NOMO-1 treated with DMSO at 0.1 percent for 48 hours (cell line): ENCODE data around the gene ZC2HC1C.
"Not testable (repeated sequence)": the region's sequence is repeated elsewhere in the genome, so short reads cannot be mapped to it uniquely, and the experiment has no call there.

Source experiments
- DNase-seq: peaks from one replicate; lab custom pipeline; 2025; ENCODE audit not compliant: unreplicated experiment; lab: John Stamatoyannopoulos, UW

ZC2HC1C gene

GRCh38 chr14:75090353-75090752 lies 20.9 kb downstream of the ZC2HC1C start:
- DNase-seq, result no peak

GRCh38 chr14:75091251-75091650 lies 21.8 kb downstream of the ZC2HC1C start:
- DNase-seq, result no peak

GRCh38 chr14:75092698-75093097 lies 23.3 kb downstream of the ZC2HC1C start:
- DNase-seq, result no peak

DNA sequence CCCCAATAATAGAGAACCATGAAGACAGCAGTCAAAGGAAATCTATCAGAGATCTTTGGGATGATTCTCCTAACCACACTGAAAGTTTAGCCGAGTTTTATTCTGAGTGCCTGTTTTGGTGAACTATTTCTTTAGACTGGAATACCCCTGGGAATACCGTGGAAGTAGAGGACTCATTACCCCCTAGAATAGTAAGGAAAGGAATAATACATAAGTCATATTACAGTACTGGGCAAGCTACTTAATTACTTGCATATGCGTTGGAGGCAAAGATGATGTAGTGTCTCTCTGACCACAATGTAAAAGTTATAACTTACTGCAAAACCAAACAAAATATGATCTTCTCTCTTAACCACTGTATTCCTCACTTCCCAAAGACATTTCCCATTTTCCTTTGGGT lies 25.5 kb downstream of the ZC2HC1C start:
- no peak for DNase-seq

GRCh38 chr14:75095690-75096089 lies 26.2 kb downstream of the ZC2HC1C start:
- no peak for DNase-seq

- DNase-seq, result no peak
Measured at GRCh38 chr14:75096959-75097358, 27.5 kb downstream of the ZC2HC1C start.

DNA sequence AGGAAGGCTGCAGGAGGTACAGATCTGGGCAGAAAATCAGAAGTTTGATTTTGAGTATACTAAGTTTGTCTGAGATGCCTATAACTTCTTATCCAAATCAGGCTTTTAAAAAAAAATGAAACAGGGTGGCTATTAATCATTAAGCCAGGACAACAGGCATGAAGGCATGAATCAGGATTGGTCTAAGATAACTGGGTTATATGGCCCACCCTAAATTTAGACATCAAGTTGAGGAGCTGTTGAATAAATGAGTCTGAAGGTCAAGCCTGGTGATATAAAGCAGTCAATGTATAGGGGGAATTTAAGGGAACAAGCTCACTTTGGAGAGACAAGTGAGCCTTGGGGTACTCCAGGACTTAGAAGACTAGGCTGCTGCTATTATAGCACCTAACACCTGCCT lies 28.8 kb downstream of the ZC2HC1C start:
- DNase-seq, result no peak

- DNase-seq, result no peak
Measured at GRCh38 chr14:75098682-75099081, 29.2 kb downstream of the ZC2HC1C start.

DNA sequence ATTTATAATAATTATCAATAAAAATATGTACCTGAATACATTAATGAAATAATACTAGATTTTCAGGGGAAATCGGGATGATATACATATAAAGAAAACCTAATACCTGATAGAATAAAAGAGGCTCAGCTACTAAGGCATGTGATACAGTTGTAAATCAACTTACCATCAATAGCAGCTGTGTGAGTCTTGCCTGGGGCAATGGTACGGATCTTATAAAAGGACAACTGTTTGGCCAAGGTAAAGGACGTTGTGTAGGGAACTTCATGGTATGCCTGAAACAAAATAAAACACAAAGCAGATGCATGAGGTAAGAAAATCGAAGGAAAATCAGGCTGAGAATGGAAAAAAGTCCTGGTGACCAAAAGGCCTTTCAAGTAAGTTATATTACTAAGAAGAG lies 32.0 kb downstream of the ZC2HC1C start:
- no peak for DNase-seq

DNA sequence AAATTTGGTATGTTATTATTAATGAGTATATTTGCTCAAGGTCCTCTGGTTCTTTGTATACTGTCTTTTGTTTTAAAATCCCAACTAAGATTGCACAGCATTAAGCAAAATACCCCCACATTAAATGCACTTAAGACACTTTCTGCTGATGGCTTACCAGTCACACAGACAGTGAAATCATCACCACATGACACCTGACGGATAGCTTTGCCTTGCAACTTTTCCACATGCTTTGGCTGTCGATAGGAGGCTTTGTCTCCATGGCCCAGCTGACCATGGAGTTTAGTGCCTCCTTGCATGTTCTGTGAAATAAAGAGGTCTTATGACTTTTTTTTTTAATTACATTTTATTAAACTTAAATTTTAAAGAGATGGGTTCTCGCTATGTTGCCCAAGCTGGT lies 37.7 kb downstream of the ZC2HC1C start:
- DNase-seq, result no peak

- DNase-seq, result no peak
Measured at GRCh38 chr14:75109877-75110276, 40.4 kb downstream of the ZC2HC1C start.

- no peak for DNase-seq
Measured at GRCh38 chr14:75113932-75114539, 44.6 kb downstream of the ZC2HC1C start.

DNA sequence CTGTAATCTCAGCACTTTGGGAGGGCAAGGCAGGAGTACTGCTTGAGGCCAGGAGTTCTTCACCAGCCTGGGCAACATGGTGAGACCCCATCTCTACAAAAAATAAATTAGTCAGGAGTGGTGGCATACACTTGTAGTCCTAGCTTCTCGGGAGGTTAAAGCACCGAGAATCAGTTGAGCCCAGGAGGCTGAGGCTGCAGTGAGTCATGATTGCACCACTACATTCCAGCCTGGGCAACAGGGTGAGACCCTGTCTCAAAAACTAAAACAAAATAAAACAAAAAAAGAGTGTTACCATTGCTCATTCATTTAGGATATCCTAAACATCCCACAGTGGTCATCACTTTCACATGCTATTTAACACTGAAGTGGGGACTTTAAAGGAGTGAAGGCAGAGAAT lies 49.6 kb downstream of the ZC2HC1C start:
- DNase-seq, result no peak

DNA sequence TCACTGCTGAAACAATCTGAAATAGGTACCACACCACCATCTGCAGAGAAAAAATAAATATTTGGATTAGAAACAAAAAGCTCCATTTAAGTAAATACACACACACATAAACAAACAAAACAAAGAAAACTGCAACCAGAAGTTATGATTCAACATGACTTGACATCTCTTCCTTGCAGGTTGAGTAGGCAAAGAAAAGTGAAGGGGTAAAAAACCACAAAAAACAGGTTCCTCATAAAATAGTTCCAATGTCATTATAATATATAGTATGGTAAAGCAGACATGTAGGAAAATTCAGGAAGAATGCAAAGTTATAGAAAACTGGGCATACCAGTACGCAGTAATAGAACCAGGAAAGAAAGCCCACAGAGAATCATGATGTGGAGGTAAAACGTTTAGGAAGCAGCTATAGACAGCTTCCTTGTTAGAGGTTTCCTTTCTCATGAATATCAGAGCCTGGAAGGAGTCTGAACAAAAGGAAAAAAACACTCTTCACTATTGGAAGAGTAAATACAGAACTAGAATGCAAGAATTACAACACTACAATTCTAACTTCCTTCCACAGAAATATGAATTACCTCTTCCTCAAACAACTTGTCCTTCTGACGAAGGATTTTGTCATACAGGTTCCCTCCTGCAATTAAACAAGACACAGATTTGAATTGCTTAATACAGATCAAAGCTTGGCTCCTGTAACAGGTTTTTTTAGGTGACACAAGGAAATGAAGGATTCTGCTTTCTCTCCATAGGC lies 51.3 kb downstream of the ZC2HC1C start:
- peak; percentile 86 for DNase-seq

GRCh38 chr14:75121552-75121951 lies 52.1 kb downstream of the ZC2HC1C start:
- DNase-seq, result no peak

GRCh38 chr14:75123991-75124390 lies 54.5 kb downstream of the ZC2HC1C start:
- DNase-seq, result peak; percentile 64

- peak; percentile 61 for DNase-seq
Measured at GRCh38 chr14:75125617-75126016, 56.2 kb downstream of the ZC2HC1C start.

- DNase-seq, result peak; percentile 49
Measured at GRCh38 chr14:75126121-75126544, 56.7 kb downstream of the ZC2HC1C start.

- DNase-seq, result peak; percentile 76
Measured at GRCh38 chr14:75126679-75127473, 57.4 kb downstream of the ZC2HC1C start, which contains the start of gene NEK9. TSS of gene NEK9 (minus strand) at chr14:75127048. CDS start at chr14:75126921, 127 bp downstream.

GRCh38 chr14:75127474-75127820 lies 58.0 kb downstream of the ZC2HC1C start:
- not testable (repeated sequence) for DNase-seq

GRCh38 chr14:75127903-75128595 lies 58.6 kb downstream of the ZC2HC1C start:
- no peak for DNase-seq
